Measurements from ENCODE around the gene VEPH1. TPM values are rescaled to one million over a fixed set of nuclear protein-coding genes. Genes with fewer than 3 reads are reported as not detected.

Gene VEPH1
- total RNA-seq, 2 donors from 2014 or later: 15.0 to 30.0 TPM

DNA sequence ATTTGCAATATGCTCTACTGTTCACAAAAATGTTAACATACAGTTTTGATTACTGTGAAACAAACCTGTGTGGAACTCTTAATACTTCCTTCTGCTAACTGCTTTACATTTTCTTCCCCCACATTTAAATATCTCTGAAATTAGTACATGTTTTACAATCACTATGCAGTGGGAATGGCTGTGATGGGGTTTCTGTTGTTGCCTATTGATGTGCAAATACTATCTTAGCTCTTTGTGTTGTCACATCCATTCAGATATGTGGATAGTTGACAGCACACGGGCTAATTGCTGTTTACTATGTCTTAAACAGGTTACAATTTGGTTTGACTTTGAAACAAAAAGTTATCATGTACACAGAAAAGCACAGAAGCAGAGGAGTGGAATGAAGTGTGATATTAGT is 247.4 kb downstream of the VEPH1 start:
- H3K27me3 ChIP-seq: no peaks in the 10 kb centered on the region

GRCh38 chr3:157251685-157252084 is 251.5 kb downstream of the VEPH1 start:
- Histone ChIP-seq H3K27ac (no peak overlapping the region), H3K27me3 (no peaks in the 10 kb centered on the region), H3K9me3 (no peaks in the 10 kb centered on the region), H3K4me1 (peaks cover 14% of the 10 kb centered on the region), H3K36me3 (replicated peaks in 1 of 2; ENCODE audit: insufficient read depth in 1 of 2, low read depth in 2 of 2) (no peaks in the 10 kb centered on the region), H3K4me3 (no peak overlapping the region)
- no peak for DNase-seq
- ATAC-seq: no peak
- no peak for TF ChIP-seq POLR2A (IDR thresholded peaks at IDR 0.05)
- TF ChIP-seq, protein P1, sequence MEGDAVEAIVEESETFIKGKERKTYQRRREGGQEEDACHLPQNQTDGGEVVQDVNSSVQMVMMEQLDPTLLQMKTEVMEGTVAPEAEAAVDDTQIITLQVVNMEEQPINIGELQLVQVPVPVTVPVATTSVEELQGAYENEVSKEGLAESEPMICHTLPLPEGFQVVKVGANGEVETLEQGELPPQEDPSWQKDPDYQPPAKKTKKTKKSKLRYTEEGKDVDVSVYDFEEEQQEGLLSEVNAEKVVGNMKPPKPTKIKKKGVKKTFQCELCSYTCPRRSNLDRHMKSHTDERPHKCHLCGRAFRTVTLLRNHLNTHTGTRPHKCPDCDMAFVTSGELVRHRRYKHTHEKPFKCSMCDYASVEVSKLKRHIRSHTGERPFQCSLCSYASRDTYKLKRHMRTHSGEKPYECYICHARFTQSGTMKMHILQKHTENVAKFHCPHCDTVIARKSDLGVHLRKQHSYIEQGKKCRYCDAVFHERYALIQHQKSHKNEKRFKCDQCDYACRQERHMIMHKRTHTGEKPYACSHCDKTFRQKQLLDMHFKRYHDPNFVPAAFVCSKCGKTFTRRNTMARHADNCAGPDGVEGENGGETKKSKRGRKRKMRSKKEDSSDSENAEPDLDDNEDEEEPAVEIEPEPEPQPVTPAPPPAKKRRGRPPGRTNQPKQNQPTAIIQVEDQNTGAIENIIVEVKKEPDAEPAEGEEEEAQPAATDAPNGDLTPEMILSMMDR (IDR thresholded peaks at IDR 0.05): no peak
- 90 to 96% methylated on average over 3 of the region's 3 CpGs for WGBS, 2 donors
- intact Hi-C loops (cut with DNase I): no loop called here

More for the DNA sequence above, 247.4 kb downstream of the VEPH1 start:
- no peaks in the 10 kb centered on the region for H3K36me3 ChIP-seq (replicated peaks in 1 of 2; ENCODE audit: insufficient read depth in 1 of 2, low read depth in 2 of 2)
- ATAC-seq (no peak), DNase-seq (no peak)
- H3K4me1 ChIP-seq: no peaks in the 10 kb centered on the region
- no peak for TF ChIP-seq POLR2A (IDR thresholded peaks at IDR 0.05)
- TF ChIP-seq, protein P1 (IDR thresholded peaks at IDR 0.05): no peak
- 54 to 63% methylated on average over 1 of the region's 1 CpG for WGBS, 2 donors
- H3K9me3 ChIP-seq: no peaks in the 10 kb centered on the region
- no peak overlapping the region for H3K27ac ChIP-seq
- intact Hi-C loops (cut with DNase I): no loop called here
- no peak overlapping the region for H3K4me3 ChIP-seq

DNA sequence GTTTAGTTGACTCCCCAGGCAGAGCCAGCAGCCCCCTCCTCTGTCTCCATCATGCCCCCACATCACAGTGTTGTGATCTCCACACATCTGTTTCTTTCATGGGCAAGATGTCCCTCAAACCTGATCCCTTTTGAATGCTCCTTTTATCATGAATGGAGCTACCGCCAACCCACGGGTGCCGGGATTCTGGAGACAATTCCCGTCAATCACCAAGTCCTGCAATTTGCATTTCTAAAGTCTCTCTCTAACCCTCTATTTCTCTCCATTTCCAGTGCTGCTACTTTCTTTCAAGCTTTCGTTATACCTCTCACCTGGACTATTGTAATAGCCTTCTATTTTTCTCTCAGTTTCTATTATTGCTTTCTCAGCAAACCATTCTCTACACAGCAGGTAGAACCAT is 253.6 kb downstream of the VEPH1 start:
- TF ChIP-seq, protein P1 (IDR thresholded peaks at IDR 0.05): no peak
- TF ChIP-seq POLR2A (IDR thresholded peaks at IDR 0.05): no peak
- Histone ChIP-seq H3K4me1 (peaks cover 14% of the 10 kb centered on the region), H3K27ac (no peak overlapping the region), H3K9me3 (no peaks in the 10 kb centered on the region), H3K4me3 (no peak overlapping the region), H3K36me3 (replicated peaks in 1 of 2; ENCODE audit: insufficient read depth in 1 of 2, low read depth in 2 of 2) (no peaks in the 10 kb centered on the region), H3K27me3 (no peaks in the 10 kb centered on the region)
- DNase-seq (no peak), ATAC-seq (no peak)
- intact Hi-C loops (cut with DNase I): no loop called here
- 96 to 98% methylated on average over 5 of the region's 5 CpGs for WGBS, 2 donors

DNA sequence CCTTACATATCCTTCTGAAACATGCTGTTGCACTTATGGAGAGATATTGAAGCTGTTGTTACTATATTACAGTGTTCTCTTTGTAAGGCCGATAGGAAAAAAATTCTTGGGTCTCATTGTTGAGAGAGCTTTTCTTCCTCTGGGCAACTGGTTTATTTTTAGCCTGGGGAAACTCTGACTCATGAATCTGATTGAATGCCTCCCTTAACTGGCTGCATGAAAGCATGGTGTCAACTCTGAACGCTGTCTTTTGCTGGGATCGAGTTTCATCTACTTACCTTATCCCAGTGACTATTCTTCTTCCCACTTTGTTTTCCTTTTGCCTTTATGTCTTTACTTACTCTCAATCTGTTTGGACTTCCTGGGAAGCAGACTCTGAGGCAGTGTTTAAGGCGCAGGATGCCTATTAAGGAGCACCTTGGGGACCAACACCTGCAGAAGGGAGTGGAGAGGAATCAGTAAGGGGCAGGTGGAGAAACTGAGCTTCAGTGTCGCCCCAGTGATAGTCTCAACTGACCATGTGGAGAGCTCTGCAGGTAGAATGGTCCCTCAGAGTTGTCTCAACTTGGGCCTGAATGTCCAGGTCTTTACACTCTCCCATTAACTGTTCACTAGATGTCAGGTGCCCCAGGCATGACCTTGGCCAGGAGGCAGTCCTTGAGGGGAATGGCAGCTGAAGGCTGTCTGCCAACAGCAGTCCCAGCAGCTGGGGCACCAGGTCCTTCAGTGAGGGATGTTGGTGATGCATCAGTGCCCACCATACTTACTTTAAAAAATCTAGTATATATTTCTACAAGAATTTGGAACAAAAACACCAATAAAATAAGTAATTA is 254.4 kb downstream of the VEPH1 start:
- ATAC-seq (peak; percentile 90), DNase-seq (peak; percentile 38 to 62 (median 57))
- H3K27me3 ChIP-seq: no peaks in the 10 kb centered on the region
- H3K4me1 ChIP-seq: peaks cover 17% of the 10 kb centered on the region
- no peak for TF ChIP-seq POLR2A (IDR thresholded peaks at IDR 0.05)
- 35 to 41% methylated on average over 5 of the region's 5 CpGs for WGBS, 2 donors
- peak overlapping the region; percentile 45 to 82 (median 60) for H3K27ac ChIP-seq
- H3K4me3 ChIP-seq: no peak overlapping the region
- H3K36me3 ChIP-seq (replicated peaks in 1 of 2; ENCODE audit: insufficient read depth in 1 of 2, low read depth in 2 of 2): no peaks in the 10 kb centered on the region
- intact Hi-C loops (cut with DNase I): no loop called here
- no peaks in the 10 kb centered on the region for H3K9me3 ChIP-seq

- no peaks in the 10 kb centered on the region for H3K27me3 ChIP-seq
- H3K27ac ChIP-seq: no peak overlapping the region
- no peak overlapping the region for H3K4me3 ChIP-seq
- H3K36me3 ChIP-seq (replicated peaks in 1 of 2; ENCODE audit: insufficient read depth in 1 of 2, low read depth in 2 of 2): no peaks in the 10 kb centered on the region
- DNase-seq (no peak), ATAC-seq (no peak)
- no peaks in the 10 kb centered on the region for H3K9me3 ChIP-seq
- WGBS, 2 donors: 96 to 97% methylated on average over 1 of the region's 1 CpG
- TF ChIP-seq, protein P1 (IDR thresholded peaks at IDR 0.05): no peak
- no peak for TF ChIP-seq POLR2A (IDR thresholded peaks at IDR 0.05)
- intact Hi-C loops (cut with DNase I): no loop called here
- H3K4me1 ChIP-seq: peaks cover 17% of the 10 kb centered on the region
These were observed 255.8 kb downstream of the VEPH1 start for GRCh38 chr3:157247391-157247790.

Data from body of pancreas (tissue), 4 donors.